GM15510 (cell line): ENCODE measurements around the gene ANKFY1.
A peak's percentile ranks its signal among the peaks of the same experiment; 100 is the strongest.

Source experiments
- POLR2A ChIP-seq: IDR thresholded peaks from 3 replicates; pipeline ENCODE4 v1.6.1; 2011; ENCODE audit warnings: borderline replicate concordance; ENCODE audit not compliant: insufficient read length; ENCODE audit errors: extremely low read depth

ANKFY1 gene, protein sequence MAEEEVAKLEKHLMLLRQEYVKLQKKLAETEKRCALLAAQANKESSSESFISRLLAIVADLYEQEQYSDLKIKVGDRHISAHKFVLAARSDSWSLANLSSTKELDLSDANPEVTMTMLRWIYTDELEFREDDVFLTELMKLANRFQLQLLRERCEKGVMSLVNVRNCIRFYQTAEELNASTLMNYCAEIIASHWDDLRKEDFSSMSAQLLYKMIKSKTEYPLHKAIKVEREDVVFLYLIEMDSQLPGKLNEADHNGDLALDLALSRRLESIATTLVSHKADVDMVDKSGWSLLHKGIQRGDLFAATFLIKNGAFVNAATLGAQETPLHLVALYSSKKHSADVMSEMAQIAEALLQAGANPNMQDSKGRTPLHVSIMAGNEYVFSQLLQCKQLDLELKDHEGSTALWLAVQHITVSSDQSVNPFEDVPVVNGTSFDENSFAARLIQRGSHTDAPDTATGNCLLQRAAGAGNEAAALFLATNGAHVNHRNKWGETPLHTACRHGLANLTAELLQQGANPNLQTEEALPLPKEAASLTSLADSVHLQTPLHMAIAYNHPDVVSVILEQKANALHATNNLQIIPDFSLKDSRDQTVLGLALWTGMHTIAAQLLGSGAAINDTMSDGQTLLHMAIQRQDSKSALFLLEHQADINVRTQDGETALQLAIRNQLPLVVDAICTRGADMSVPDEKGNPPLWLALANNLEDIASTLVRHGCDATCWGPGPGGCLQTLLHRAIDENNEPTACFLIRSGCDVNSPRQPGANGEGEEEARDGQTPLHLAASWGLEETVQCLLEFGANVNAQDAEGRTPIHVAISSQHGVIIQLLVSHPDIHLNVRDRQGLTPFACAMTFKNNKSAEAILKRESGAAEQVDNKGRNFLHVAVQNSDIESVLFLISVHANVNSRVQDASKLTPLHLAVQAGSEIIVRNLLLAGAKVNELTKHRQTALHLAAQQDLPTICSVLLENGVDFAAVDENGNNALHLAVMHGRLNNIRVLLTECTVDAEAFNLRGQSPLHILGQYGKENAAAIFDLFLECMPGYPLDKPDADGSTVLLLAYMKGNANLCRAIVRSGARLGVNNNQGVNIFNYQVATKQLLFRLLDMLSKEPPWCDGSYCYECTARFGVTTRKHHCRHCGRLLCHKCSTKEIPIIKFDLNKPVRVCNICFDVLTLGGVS

GRCh38 chr17:4263282-4264215 is at the start of gene ANKFY1:
TSS of gene ANKFY1 (minus strand) at chr17:4263979. CDS start at chr17:4263941, 38 bp downstream.
- peak; percentile 74 for TF ChIP-seq POLR2A

DNA sequence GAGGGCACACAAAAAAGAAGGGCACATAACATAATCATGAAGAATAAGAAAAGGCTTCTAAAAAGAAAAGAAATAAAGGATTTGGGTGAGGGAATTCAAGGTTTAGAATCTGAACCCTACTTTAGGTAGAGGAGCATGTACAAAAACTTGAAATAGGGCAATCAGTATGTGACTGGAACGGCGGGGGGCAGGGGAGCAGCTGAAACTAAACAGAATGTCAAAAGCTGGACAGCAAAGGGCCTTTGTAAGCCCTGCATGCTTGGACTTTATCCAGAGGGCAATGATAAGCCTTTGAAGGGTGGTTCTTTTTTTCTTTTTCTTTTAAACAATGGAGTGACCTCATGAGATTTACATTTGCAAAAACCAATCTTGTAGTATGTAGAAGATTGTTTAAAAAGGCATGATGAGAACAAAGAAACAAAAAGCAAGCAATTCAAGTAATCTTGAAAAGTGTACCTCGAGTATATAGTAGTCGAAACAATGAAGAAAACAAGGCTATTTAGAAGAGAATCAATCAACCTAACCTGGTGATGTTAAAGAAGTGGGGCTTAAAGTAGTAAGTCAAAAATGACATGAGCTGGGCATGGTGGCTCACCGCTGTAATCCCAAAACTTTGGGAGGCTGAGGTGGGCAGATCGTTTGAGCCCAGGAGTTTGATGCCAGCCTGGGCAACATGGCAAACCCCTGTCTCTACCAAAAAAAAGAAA is 46.7 kb upstream of the ANKFY1 start:
- TF ChIP-seq POLR2A = no peak

- TF ChIP-seq POLR2A = no peak
Observed at GRCh38 chr17:4309897-4310296, 46.1 kb upstream of the ANKFY1 start.

DNA sequence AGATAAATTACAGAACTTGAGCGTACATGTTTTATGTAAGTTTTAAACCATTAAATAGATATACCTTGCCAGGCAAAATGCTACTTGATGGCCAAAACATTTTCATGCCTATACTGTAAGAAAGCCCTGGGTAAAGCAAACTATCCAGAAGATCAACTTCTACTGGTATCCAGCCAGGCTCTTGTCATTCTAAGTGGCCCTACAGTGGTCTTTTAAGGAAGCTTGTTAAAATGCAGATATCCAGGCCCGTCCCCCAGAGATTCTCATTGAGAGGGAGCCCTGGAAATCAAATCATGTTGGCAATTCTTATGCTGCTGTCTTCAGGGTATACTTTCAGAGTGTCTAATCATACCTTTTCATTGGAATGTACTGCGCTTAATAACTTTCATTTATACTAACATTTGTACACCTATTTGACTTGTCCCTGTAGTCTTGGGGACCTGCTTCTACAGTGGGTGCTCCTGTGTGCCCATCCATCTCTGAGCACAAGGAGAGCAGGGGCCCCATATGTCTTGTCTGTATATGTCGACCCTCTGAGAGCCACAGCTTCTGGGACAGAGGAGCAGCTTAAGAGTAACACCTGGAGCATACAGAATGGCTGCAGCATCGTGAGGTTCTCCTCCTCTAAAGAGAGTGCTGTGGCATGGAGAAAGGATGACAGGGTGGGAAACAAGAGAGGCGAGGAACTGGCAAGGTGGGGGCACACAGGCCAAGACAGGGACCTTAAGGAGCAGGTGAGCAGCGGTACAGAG is 43.6 kb upstream of the ANKFY1 start:
- no peak for TF ChIP-seq POLR2A

- TF ChIP-seq POLR2A = no peak
Observed at GRCh38 chr17:4305224-4305623, 41.4 kb upstream of the ANKFY1 start.

GRCh38 chr17:4304417-4305027 is 40.7 kb upstream of the ANKFY1 start:
- no peak for TF ChIP-seq POLR2A

DNA sequence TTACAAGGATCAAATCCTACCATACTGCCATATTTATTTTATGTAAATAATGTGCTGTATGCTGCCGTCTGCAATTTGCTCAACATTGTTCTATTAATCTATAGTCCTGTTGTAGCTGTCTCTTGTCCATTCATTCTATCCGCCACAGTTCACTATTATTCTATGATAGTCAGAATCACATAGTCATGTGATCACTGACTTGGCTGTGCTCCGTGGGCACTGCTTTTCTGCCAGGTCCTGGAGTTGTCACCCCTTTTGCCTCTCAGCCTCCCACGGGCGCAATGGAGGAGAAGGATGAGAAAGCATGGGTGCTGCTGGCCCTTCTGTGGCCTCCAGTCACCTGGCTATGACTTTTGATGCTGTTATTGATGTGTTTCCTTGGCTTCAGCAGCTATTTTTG is 37.3 kb upstream of the ANKFY1 start:
- no peak for TF ChIP-seq POLR2A

- TF ChIP-seq POLR2A = no peak
Observed at GRCh38 chr17:4297351-4297750, 33.6 kb upstream of the ANKFY1 start.

DNA sequence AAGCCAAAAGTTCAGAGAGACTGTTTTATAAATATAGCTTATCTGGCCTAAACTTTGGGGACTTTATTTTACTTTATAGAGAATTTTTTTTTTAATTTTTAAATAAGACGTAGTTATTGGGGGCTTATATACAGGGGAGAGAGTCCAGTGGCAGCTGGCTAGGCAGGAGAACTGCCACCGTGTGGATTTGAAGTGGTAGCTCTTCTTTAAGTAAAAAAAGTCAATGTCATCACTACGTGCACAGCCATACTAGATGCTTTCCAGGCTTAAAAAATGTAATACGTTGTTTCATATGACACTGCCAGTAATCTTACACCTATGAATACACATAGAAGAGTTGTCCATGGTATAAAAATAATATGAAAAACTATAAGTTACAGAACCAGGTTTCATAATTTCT is 31.9 kb upstream of the ANKFY1 start:
- TF ChIP-seq POLR2A = no peak

- TF ChIP-seq POLR2A = no peak
Observed at GRCh38 chr17:4293572-4293971, 29.8 kb upstream of the ANKFY1 start.

DNA sequence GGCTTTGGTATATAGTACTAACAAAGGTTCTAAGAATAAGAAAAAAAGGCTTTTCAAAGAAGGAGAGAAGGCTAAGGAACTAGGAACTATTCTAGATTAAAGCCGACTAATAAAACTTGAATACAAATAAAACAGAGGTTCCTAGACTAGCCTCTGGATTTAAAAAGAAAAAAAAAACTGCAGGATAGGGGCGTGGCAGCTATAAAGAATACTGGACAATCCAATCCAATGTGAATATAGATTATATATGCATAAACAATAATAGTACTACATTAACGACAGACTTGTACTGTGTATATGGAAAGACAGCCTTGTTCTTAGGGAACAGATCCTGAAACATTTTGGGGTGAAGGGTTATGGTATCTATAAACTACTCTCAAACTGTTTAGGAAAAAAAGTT is 23.9 kb upstream of the ANKFY1 start:
- no peak for TF ChIP-seq POLR2A

- no peak for TF ChIP-seq POLR2A
Observed at GRCh38 chr17:4276514-4276913, 12.7 kb upstream of the ANKFY1 start.
